GM21619 (cell line): ENCODE data around the gene FOXJ3.

Experiments used
- ATAC-seq: cut with Tn5 transposase; IDR thresholded peaks from one replicate; pipeline ENCODE4 v1.9.1; 2021; ENCODE audit not compliant: unreplicated experiment

The FOXJ3 gene

GRCh38 chr1:42170779-42171621, 164.0 kb downstream of the FOXJ3 start:
- ATAC-seq = no peak

DNA sequence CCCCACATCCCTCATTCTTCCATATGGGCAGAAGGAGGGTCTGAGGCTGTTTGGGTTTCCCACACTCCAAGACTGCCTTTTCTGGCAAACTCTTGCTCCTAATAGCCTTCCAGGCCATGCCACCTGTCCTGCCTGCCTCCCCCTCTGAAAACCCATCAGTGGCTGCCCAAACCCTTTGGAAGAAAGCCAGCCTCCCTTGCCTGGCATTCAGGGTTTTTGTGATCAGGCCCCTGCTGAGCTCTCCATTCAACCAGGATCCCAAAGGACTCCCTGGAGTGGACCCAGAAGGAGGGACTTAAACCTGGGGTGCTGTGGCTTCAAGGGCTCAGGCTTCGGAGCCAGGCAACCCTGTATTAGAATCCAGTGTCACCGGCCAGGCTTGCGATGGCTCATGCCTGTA, 166.3 kb downstream of the FOXJ3 start:
- ATAC-seq = no peak

DNA sequence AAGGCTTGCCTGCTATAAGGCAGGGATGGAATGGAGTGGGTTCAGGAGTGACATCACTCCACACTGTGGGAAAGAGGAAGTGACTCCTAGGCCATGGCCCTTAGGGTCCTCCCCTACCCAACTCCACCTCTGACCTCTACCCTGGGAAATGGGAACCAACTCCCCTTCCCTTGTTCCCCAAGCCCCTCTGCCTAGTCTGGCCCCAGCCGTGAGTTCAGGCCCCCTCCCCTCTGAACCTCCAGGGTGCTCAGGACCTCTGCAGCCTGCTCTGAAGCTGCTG, 166.7 kb downstream of the FOXJ3 start:
- ATAC-seq = no peak

DNA sequence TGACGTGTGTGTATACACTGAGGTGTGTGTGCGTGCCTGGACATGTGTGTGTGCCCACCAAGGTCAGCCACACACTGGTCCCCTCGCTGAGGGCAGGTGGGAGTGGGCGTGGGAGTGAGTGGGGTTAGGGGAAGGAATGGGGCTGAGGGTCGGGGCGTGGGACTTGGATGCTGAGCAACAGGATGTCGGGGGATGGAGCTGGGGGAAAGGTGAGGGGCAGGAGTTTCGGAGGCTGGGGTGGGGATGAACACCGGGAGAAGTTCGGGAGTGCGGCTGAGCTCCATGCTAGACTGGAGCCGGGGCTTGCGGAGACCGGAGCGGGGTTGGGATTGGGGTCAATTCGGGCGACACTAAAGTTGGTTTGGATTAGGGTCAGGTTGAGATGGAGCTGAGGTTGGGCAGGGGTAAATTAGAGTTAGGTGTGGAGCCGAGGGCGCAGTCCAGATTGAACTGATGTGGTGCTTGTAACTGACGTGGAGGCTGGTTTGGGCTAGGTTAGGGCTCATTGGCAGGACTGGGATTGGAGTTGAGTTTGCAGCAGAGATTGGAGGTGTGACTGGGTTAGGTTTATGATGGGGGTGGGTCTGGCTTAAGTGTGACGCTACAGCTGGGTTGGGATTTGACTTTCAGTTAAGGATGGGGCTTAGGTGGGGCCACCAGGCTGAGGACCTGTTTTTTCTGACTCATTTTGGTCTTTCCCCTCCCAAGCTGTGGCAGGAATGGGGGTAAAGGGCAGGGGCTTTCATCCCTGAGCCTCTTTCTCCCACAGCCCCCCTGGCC, 167.2 kb downstream of the FOXJ3 start:
- ATAC-seq = no peak

DNA sequence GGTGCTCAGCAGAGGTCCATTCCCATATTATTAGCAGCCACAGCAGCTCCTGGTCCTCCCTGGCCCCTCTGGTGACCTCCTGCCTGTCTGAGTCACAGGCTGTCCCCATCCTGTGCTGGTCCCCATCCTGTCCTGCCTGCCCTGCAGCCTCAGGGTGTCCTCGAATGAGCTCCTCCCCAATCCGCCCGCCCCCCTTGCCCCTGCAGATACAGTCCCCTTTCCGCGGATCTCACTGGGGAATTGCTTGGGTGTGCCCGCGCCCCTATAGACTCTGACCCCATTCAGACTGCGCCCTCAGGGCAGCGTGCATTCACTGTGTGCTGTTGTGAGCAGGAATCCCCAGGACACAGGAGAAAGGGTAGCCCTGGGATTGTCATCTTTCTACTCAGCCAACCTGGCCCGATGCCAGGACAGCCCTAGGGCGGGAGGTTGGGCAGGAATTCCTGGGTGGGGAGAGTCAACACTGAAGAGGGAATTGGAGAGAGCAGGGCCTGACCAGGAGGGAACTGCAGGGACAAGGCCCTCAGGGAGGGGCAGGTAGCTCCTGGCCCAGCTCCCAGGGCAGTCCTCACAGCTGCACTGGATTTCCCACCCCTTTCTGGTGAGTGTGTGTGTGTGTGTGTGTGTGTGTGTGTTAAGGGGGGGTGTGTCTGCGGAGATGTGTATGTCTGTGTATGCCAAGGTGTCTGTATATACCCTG, 169.4 kb downstream of the FOXJ3 start:
- no peak for ATAC-seq

GRCh38 chr1:42164551-42165420, 170.2 kb downstream of the FOXJ3 start, which contains the start of gene GUCA2A:
Gene GUCA2A, minus strand, starts transcription at chr1:42164745. Its CDS starts 33 bp downstream, at chr1:42164712.
- ATAC-seq = no peak

GRCh38 chr1:42163536-42164503, 171.2 kb downstream of the FOXJ3 start:
- no peak for ATAC-seq

DNA sequence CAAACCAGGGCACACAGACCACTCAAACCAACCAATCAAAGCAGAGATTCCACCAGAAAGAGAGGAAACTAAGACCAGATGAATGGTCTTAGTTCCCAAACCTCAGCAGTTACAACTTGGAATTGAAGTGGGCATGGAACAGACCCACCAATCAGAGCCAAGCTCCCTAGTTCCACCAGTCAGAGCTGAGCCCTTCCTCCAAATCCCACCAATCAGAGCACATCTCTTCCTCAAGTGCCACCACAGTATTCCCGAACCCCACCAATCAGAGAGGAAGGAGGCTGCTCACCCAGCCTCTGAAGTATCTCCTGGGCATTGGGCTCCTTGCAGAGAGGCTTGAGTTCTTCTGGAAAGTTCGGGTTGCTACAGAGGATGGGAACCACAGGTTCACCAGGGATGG, 171.9 kb downstream of the FOXJ3 start:
- ATAC-seq = no peak

- ATAC-seq = no peak
Measured at GRCh38 chr1:42162181-42162580, 172.9 kb downstream of the FOXJ3 start.

DNA sequence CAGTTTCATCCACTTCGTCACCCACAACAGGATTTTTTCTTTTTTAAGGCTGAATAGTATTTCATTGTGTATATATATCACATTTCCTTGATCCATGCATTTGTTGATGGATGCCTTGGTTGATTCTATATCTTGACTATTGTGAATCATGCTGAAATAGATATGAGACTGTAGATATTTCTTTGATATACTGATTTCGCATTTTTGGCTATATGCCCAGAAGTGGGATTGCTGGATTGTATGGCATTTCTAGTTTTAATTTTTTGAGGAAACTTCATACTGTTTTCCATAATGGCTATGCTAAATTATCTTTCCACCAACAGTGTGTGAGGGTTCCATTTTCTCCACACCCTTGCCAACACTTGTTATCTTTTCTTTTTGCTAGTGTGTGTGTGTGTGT, 176.8 kb downstream of the FOXJ3 start:
- no peak for ATAC-seq

- no peak for ATAC-seq
Measured at GRCh38 chr1:42157667-42158066, 177.4 kb downstream of the FOXJ3 start.

DNA sequence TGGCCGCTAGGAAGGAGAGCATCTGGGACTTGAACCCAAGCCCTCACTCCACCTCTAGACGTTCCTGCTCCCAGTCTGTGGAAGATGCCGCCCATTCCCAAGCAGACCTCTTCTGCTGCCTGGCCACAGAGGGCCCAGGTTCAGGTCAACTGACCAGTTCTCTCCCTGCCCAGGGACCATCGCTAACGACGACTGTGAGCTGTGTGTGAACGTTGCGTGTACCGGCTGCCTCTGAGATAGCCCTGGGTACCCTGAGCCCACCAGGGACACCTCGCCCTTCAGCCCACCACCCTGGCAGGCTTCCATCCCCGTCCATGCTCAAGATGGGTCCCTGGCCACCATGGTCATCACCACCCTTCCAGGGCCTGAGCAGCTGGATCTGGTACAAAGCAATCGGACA, 179.7 kb downstream of the FOXJ3 start:
- no peak for ATAC-seq

- ATAC-seq = no peak
Measured at GRCh38 chr1:42154685-42155084, 180.3 kb downstream of the FOXJ3 start.

DNA sequence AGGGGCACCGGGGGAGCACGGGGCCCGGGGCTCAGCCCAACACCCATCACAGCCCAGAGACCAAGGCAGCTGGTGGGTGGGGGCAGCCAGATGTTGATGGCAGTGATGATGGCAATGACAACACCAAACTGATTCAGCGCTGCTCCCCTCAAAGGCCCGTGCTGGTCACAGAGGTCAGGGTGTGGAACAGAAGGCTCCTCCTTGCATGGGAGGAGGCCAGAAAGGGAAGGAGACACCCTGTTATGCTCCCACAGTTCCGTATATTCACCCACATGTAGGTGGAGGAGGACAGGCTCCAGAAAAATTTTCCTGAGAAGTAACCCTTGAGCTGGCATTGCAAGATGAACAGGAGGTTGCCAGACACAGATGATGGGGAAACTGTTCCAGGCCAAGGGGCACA, 181.4 kb downstream of the FOXJ3 start:
- ATAC-seq = no peak

DNA sequence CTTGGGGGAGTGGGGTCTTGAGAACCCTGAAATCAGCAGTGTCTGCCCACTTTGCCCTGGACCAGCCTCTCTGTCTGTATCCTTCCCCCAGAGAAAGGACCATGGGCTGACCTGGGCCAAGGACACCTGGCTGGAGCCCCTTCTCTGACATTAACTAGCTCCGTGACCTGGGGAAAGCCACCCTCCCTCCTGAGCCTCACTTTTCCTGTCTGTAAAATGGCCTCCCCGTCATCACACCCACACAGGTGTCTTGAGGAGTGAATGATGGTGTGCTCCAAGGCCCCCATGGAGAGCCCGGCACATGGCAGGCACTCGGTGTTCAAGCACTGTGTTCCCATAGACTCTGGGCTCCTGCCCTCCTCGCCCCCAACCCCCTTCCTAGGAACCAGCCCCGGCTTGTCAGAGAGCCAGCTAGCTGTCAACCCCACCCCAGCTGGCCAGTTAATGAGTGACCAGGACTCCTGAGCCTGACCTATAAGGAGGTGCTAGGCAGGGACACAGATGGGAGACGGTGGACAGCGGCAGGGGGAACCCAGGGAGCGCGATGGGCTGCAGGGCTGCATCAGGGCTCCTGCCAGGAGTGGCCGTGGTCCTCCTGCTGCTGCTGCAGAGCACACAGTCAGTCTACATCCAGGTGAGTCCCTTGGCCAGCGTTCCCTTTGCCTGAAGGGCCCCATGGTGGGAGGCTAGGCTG, 182.0 kb downstream of the FOXJ3 start, which contains the start of gene GUCA2B:
GUCA2B (plus strand) TSS at position 504 of the 694 bp plus-strand sequence; CDS start at position 545, 41 bp downstream.
- no peak for ATAC-seq

GRCh38 chr1:42152119-42152518, 182.9 kb downstream of the FOXJ3 start:
- no peak for ATAC-seq

DNA sequence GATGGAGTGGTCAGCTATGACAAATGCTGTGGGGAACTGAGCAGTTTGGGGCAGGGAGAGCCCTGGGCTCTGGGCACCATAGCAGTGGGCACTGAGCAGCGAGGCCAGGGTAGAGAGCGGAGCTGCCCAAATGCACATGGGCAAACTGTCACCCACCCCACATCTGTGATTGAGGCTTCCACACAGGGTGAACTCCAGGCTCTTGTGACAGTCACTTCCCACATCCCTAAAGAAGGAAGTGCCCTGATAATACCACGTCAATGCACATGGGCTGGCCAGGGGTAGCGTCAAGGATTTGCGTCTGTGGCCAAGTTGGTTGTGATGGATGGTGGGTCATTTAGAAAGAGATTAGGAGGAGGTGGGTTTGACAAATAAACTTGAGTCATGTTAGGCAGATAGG, 184.4 kb downstream of the FOXJ3 start:
- ATAC-seq = no peak

DNA sequence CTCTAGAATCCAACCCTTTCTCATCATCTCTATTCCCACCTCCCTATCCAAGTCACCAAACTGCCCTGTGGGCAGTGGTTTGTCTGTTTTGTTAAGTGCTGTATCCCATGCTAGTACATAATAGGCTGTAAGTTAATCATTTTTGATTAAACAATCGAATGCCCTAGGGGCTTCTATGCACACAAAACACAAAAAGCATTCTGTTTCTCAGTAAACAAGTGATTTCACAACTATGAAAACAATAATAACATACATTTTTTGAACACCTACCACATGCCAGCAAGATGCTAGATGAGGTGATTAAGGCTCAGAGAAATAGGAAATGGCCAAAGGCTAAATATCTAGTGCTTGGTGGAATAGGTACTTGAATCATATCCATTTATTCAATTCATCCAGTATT, 186.9 kb downstream of the FOXJ3 start:
- ATAC-seq = no peak
